OCI-LY7 (cell line): ENCODE data around the gene ZBTB34. TPM values are rescaled to one million over a fixed set of nuclear protein-coding genes. Genes with fewer than 3 reads are reported as not detected.
A peak's percentile ranks its signal among the peaks of the same experiment; 100 is the strongest.

ENCODE experiments used
- BruUV-seq: library from RNA; stranded (reverse); fragments of 400-500 nt; replicated peaks from 2 replicates; lab custom pipeline; 2021; lab: Mats Ljungman, UMichigan
- CTCF ChIA-PET: fragments of 300-600 bp; sonication (Branson Sonifier 250); formaldehyde crosslinking; loops from one replicate; lab custom pipeline; 2022; ENCODE audit warnings: antibody characterized with exemption; ENCODE audit not compliant: unreplicated experiment; lab: Charles Lee
- POLR2A ChIA-PET: fragments of 300-600 bp; sonication (Branson Sonifier 250); formaldehyde crosslinking; loops from one replicate; lab custom pipeline; 2022; ENCODE audit warnings: antibody characterized with exemption; lab: Charles Lee
- DNase-seq: peaks from one replicate; pipeline ENCODE4 v3.0.0-alpha.2; 2015; ENCODE audit warnings: low spot score
- H2AFZ ChIP-seq: fragments of 200-600 bp; sonication (generic), shearing (Covaris generic); 2 replicates; pipeline ENCODE4 v1.6.1; 2014; ENCODE audit warnings: mild to moderate bottlenecking, antibody characterized with exemption, low read length, moderate library complexity
- H3K27ac ChIP-seq: fragments of 200-600 bp; sonication (generic); 2 replicates; pipeline ENCODE4 v1.5.1; 2014; ENCODE audit warnings: mixed run types, low read depth, mild to moderate bottlenecking, moderate library complexity, low read length, inconsistent platforms; ENCODE audit not compliant: poor library complexity, severe bottlenecking
- H3K36me3 ChIP-seq: fragments of 200-600 bp; sonication (generic); 2 replicates; pipeline ENCODE4 v1.6.1; 2014; ENCODE audit warnings: mild to moderate bottlenecking, antibody characterized with exemption, low read length, moderate library complexity, mixed read lengths; ENCODE audit not compliant: insufficient read depth
- H3K4me1 ChIP-seq: fragments of 200-600 bp; sonication (generic); 2 replicates; pipeline ENCODE4 v1.5.1; 2014; ENCODE audit warnings: mild to moderate bottlenecking, low read length; ENCODE audit not compliant: insufficient read depth, poor library complexity, severe bottlenecking
- H3K4me2 ChIP-seq: fragments of 200-600 bp; sonication (generic); 2 replicates; pipeline ENCODE4 v1.6.1; 2014; ENCODE audit warnings: mild to moderate bottlenecking, low read length
- H3K4me3 ChIP-seq: fragments of 200-600 bp; sonication (generic); 2 replicates; pipeline ENCODE4 v1.5.1; 2014; ENCODE audit warnings: mild to moderate bottlenecking, low read depth, low read length; ENCODE audit not compliant: poor library complexity, severe bottlenecking
- H3K79me2 ChIP-seq: fragments of 200-600 bp; sonication (generic); 2 replicates; pipeline ENCODE4 v1.6.1; 2016; ENCODE audit warnings: low read depth, mild to moderate bottlenecking, low read length, moderate library complexity, mixed read lengths; ENCODE audit not compliant: insufficient read depth
- H3K9me2 ChIP-seq: fragments of 200-600 bp; sonication (generic); 2 replicates; pipeline ENCODE4 v1.6.1; 2016; ENCODE audit warnings: mild to moderate bottlenecking, low read length, mixed read lengths; ENCODE audit not compliant: insufficient read depth
- H3K9me3 ChIP-seq: fragments of 200-600 bp; sonication (generic); 2 replicates; pipeline ENCODE4 v1.6.1; 2014; ENCODE audit warnings: mild to moderate bottlenecking, mixed run types, low read length, mixed read lengths
- H4K20me1 ChIP-seq: fragments of 200-600 bp; sonication (generic); 2 replicates; pipeline ENCODE4 v1.6.1; 2014; ENCODE audit warnings: mild to moderate bottlenecking, antibody characterized with exemption, low read length, moderate library complexity, mixed read lengths; ENCODE audit not compliant: insufficient read depth
- CTCF ChIP-seq: fragments of 200-600 bp; sonication (generic); conservative IDR thresholded peaks from 2 replicates; pipeline ENCODE4 v1.5.1; 2014; ENCODE audit warnings: mild to moderate bottlenecking, antibody characterized with exemption, low read length, moderate library complexity, mixed read lengths
- EZH2phosphoT487 ChIP-seq: fragments of 200-600 bp; sonication (generic); IDR thresholded peaks from 2 replicates; pipeline ENCODE4 v1.6.1; 2018; ENCODE audit warnings: low read depth, borderline replicate concordance, mild to moderate bottlenecking, mixed run types, antibody characterized with exemption, low read length, moderate library complexity, mixed read lengths
- intact Hi-C: fragments of 100-400 bp; cut with micrococcal nuclease; formaldehyde crosslinking; loops from one replicate; pipeline ENCODE4 v1.10.0; 2022; ENCODE audit not compliant: unreplicated experiment
- total RNA-seq, 2 experiments: library from RNA; depleted of rRNA in 1 of 2; stranded (reverse); fragments of >200 nt in 1 of 2; shearing (Covaris generic) in 1 of 2; gene quantifications; 2 replicates each; pipeline ENCODE4 v1.2.3, GENCODE V29; 2014 to 2022

Gene ZBTB34
- total RNA-seq, 2 experiments from 2014 or later: 6.5 to 11.3 TPM

- no peaks in the 10 kb centered on the region for H3K36me3 ChIP-seq
- H2AFZ ChIP-seq: peak within 1 kb of the TSS; percentile 56; the same call in 1 of the 2 replicates
- intact Hi-C loops: loop anchor here (5.0 to 10.0 kb wide), 2 partner anchors 52 to 110 kb away; partner anchors contain the start of genes ZBTB34 and ZBTB43
- peak; percentile 95 for DNase-seq
- H4K20me1 ChIP-seq: no peaks in the 10 kb centered on the region
- ChIA-PET CTCF (interaction anchor here (0.6 kb wide), 1 partner anchor 228 kb away, joined by 3 read pairs; no protein-coding TSS in a partner anchor), POLR2A (interaction anchor here (0.6 to 1.1 kb wide), 6 partner anchors 11 to 446 kb away, joined by 3 to 5 read pairs (median 3); no protein-coding TSS in a partner anchor)
- H3K9me3 ChIP-seq: no peaks in the 10 kb centered on the region
- H3K4me3 ChIP-seq: peak within 1 kb of the TSS; percentile 69
- no peaks in the 10 kb centered on the region for H3K9me2 ChIP-seq
- no peak within 1 kb of the TSS for H3K27ac ChIP-seq
- peaks cover 7% of the 10 kb centered on the region for H3K4me1 ChIP-seq
- no TSS peak for BruUV-seq
- no peaks in the 10 kb centered on the region for H3K79me2 ChIP-seq
- peak within 1 kb of the TSS; percentile 92 for H3K4me2 ChIP-seq
- no peak for TF ChIP-seq EZH2phosphoT487
- no peak for TF ChIP-seq CTCF
These were observed 54.2 kb downstream of the ZBTB34 start, which contains the start of gene RALGPS1 for GRCh38 chr9:126914458-126915280. Gene RALGPS1 (plus strand): TSS chr9:126914782. CDS start chr9:126962290, 47,508 bp downstream.

GRCh38 chr9:126915281-126915816 lies 54.9 kb downstream of the ZBTB34 start:
- Histone ChIP-seq H3K4me3 (peak overlapping the region; percentile 69), H2AFZ (no peak overlapping the region), H3K36me3 (no peaks in the 10 kb centered on the region), H3K79me2 (no peaks in the 10 kb centered on the region), H4K20me1 (no peaks in the 10 kb centered on the region), H3K9me3 (no peaks in the 10 kb centered on the region), H3K27ac (no peak overlapping the region), H3K4me1 (peaks cover 7% of the 10 kb centered on the region), H3K4me2 (peak overlapping the region; percentile 92), H3K9me2 (no peaks in the 10 kb centered on the region)
- CTCF ChIA-PET: interaction anchor here (0.5 kb wide), 1 partner anchor 56 kb away, joined by 7 read pairs; no protein-coding TSS in a partner anchor
- BruUV-seq: no TSS peak
- TF ChIP-seq CTCF (no peak), EZH2phosphoT487 (no peak)
- intact Hi-C loops: loop anchor here (10.0 kb wide), 1 partner anchor 111 kb away; the partner anchor contains the start of gene ZBTB43
- DNase-seq: peak; percentile 61
- POLR2A ChIA-PET: interaction anchor here (0.6 to 1.0 kb wide), 2 partner anchors 59 to 421 kb away, joined by 3 read pairs; no protein-coding TSS in a partner anchor
